ENCODE results near the gene CDH6.

- no peak for TF ChIP-seq EZH2 (IDR thresholded peaks at IDR 0.05)
- TF ChIP-seq, protein P1, sequence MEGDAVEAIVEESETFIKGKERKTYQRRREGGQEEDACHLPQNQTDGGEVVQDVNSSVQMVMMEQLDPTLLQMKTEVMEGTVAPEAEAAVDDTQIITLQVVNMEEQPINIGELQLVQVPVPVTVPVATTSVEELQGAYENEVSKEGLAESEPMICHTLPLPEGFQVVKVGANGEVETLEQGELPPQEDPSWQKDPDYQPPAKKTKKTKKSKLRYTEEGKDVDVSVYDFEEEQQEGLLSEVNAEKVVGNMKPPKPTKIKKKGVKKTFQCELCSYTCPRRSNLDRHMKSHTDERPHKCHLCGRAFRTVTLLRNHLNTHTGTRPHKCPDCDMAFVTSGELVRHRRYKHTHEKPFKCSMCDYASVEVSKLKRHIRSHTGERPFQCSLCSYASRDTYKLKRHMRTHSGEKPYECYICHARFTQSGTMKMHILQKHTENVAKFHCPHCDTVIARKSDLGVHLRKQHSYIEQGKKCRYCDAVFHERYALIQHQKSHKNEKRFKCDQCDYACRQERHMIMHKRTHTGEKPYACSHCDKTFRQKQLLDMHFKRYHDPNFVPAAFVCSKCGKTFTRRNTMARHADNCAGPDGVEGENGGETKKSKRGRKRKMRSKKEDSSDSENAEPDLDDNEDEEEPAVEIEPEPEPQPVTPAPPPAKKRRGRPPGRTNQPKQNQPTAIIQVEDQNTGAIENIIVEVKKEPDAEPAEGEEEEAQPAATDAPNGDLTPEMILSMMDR (IDR thresholded peaks at IDR 0.05), result no peak
These were observed 80.3 kb downstream of the CDH6 start for GRCh38 chr5:31273631-31274378.
